ENCODE data around the gene ARPP19.

ARPP19 gene

DNA sequence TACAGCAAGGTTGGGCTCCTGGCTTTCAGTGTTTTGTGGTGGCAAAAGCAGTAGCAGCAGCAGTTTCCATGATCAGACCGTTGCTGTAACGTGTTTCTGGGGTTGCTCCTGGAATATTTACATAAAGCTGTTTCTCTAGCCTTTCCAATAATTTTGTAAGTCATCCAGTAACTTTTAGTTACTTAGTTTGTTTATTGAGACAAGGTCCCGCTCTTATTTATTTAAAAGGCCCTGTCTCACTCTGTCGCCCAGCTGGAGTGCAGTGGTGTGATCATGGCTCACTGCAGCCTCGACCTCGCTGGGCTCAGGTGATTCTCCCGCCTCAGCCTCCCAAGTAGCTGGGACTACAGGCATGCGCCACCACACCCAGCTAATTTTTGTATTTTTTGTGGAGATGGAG is 31.4 kb downstream of the ARPP19 start:
- TF ChIP-seq MYC (IDR thresholded peaks at IDR 0.05; ENCODE audit: low read depth, low read length) (no peak), POLR2A (IDR thresholded peaks at IDR 0.05; ENCODE audit: extremely low read depth, insufficient read length) (no peak)
- TF ChIP-seq, protein P1, sequence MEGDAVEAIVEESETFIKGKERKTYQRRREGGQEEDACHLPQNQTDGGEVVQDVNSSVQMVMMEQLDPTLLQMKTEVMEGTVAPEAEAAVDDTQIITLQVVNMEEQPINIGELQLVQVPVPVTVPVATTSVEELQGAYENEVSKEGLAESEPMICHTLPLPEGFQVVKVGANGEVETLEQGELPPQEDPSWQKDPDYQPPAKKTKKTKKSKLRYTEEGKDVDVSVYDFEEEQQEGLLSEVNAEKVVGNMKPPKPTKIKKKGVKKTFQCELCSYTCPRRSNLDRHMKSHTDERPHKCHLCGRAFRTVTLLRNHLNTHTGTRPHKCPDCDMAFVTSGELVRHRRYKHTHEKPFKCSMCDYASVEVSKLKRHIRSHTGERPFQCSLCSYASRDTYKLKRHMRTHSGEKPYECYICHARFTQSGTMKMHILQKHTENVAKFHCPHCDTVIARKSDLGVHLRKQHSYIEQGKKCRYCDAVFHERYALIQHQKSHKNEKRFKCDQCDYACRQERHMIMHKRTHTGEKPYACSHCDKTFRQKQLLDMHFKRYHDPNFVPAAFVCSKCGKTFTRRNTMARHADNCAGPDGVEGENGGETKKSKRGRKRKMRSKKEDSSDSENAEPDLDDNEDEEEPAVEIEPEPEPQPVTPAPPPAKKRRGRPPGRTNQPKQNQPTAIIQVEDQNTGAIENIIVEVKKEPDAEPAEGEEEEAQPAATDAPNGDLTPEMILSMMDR (IDR thresholded peaks at IDR 0.05; ENCODE audit: low read depth, low read length), result no peak
- TF ChIP-seq, protein P2, sequence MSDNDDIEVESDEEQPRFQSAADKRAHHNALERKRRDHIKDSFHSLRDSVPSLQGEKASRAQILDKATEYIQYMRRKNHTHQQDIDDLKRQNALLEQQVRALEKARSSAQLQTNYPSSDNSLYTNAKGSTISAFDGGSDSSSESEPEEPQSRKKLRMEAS (IDR thresholded peaks at IDR 0.05; ENCODE audit: low read depth, low read length), result no peak
- DNase-seq (ENCODE audit: low read depth), result no peak
- no peak overlapping the region for H3K4me3 ChIP-seq (ENCODE audit: low read depth, low read length)

DNA sequence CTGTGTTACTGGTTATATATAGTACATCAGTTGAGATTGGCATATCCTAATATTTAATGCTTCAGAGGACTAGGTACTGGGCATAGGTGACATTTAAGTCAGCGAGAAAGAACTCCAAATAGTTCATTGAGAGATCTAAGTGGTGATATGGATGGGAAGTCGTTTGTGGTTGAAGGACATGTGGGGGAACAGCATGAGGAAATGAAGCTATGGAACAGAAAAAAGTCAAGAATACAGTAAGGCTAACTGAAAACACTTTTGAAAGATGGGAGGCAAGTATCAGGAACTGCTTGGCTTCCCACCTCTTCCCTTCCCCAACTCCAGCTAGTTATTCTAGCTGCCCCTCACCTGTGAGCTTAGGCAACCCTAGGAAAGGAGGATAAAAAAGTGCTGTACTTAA is 36.4 kb downstream of the ARPP19 start:
- no peak for DNase-seq (ENCODE audit: low read depth)
- H3K4me3 ChIP-seq (ENCODE audit: low read depth, low read length), result no peak overlapping the region
- TF ChIP-seq, protein P2 (IDR thresholded peaks at IDR 0.05; ENCODE audit: low read depth, low read length), result no peak
- TF ChIP-seq MYC (IDR thresholded peaks at IDR 0.05; ENCODE audit: low read depth, low read length), result no peak
- TF ChIP-seq, protein P1 (IDR thresholded peaks at IDR 0.05; ENCODE audit: low read depth, low read length), result no peak
- TF ChIP-seq POLR2A (IDR thresholded peaks at IDR 0.05; ENCODE audit: extremely low read depth, insufficient read length), result no peak

DNA sequence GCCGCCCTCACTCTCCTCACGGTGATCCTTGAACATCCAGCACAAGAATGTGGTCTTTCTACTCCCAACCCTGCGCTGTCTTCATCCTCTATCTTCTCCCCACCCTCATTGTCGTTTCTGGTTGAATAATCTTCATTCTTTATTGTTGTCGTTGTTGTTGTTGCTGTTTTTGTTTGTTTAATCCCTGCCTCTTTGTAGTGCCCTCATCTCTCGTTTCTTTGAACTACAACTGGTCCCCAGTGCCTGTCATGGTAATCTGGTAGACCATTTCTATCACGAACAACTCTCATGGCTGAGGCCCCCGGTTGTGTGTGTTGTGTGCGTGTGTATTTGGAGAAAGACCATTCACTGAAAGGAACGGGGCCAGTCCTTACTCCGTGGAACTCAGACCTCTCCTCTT is 38.9 kb downstream of the ARPP19 start:
- TF ChIP-seq, protein P2 (IDR thresholded peaks at IDR 0.05; ENCODE audit: low read depth, low read length), result no peak
- TF ChIP-seq, protein P1 (IDR thresholded peaks at IDR 0.05; ENCODE audit: low read depth, low read length), result no peak
- TF ChIP-seq MYC (IDR thresholded peaks at IDR 0.05; ENCODE audit: low read depth, low read length) (no peak), POLR2A (IDR thresholded peaks at IDR 0.05; ENCODE audit: extremely low read depth, insufficient read length) (no peak)
- H3K4me3 ChIP-seq (ENCODE audit: low read depth, low read length), result no peak overlapping the region
- no peak for DNase-seq (ENCODE audit: low read depth)

DNA sequence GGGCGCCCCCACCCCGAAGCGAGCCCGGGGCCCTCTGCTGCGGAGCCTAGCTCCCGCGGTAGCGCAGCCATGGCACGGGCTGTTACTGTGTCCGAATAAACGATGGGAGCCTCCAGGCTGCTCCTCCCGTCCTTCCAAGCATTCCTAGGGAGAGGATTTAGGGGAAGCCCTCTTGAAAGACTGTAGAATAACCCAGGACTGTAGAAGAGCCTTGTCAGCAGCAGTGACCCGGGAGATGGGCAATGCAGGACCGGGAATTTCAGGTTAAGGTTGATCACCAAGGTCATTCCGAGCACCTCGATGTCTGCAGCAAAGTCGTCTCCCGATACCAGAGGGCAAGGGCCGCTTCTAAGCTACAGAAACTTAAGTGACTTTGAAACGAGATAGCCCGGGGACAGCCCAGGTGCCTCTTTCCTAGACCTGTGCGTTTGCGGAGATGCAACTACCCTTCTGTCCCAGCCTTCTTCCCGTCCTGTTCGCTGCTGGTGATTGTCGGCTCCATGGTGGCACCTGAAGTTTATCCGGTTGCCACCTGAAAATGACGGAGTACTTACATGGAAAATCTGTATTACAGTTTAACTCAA is 39.4 kb downstream of the ARPP19 start:
- DNase-seq (ENCODE audit: low read depth), result no peak
- TF ChIP-seq, protein P2 (IDR thresholded peaks at IDR 0.05; ENCODE audit: low read depth, low read length), result no peak
- TF ChIP-seq, protein P1 (IDR thresholded peaks at IDR 0.05; ENCODE audit: low read depth, low read length), result no peak
- TF ChIP-seq POLR2A (IDR thresholded peaks at IDR 0.05; ENCODE audit: extremely low read depth, insufficient read length) (no peak), MYC (IDR thresholded peaks at IDR 0.05; ENCODE audit: low read depth, low read length) (no peak)

DNA sequence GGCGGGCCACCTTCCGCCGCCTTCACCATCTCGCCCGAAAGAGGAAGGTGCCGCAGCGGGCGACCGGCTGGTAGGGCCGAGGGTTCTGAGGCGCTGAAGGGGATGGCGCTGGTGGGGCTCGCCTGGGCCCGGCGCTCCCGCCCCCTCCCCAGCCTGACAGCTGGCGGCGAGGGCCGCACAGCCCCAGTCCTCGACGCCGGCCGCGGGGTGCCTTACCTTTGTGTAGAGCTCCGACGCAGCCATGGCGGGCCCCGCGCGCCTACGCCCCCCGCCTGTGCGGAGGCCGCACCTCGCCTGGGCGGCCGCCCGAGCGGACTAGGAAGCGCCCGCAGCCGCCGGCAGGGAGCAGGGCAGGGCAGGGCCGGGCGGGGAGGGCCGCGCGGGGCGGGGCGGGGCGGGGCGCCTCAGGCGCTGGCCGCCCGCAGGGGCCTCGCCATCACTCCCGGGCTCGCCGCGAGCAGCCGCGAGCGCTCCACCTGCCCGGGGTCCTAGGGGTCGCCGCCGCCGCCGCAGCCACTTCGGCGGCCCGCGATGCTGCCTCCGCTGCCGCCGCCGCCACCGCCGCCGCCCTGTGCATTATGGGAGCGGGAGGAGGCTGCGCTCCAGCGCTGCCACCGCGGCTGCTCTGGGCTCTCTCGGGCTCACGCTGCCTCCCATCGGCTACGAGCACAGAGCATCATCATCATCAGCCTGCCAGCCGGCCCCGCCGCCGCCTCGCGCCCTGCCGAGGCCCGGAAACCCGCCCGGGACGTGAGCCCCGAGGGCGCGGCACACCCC is 40.1 kb downstream of the ARPP19 start, which contains the start of gene MYO5A:
TSS of gene MYO5A (minus strand) at position 317 of the 777 bp plus-strand sequence. CDS start at position 243, 74 bp downstream.
- TF ChIP-seq, protein P2 (IDR thresholded peaks at IDR 0.05; ENCODE audit: low read depth, low read length), result peak; percentile 1; the same call in 1 of the 2 replicates
- no peak for TF ChIP-seq MYC (IDR thresholded peaks at IDR 0.05; ENCODE audit: low read depth, low read length)
- peak within 1 kb of the TSS; percentile 52 for H3K4me3 ChIP-seq (ENCODE audit: low read depth, low read length)
- peak; percentile 73 for DNase-seq (ENCODE audit: low read depth)

More for the DNA sequence above, 39.4 kb downstream of the ARPP19 start:
- peak overlapping the region; percentile 47 for H3K4me3 ChIP-seq (ENCODE audit: low read depth, low read length)
